ENCODE results near the gene SCMH1.

SCMH1 gene

GRCh38 chr1:40977716-40978115 is 264.4 kb downstream of the SCMH1 start:
- no peak for TF ChIP-seq CTCF (IDR thresholded peaks at IDR 0.05; ENCODE audit: low read depth, low read length)
- DNase-seq (ENCODE audit: extremely low read depth, low read depth), result no peak

All from AG09319 (cell line).